Measurements from ENCODE around the gene RIC1. TPM values are rescaled to one million over a fixed set of nuclear protein-coding genes. Genes with fewer than 3 reads are reported as not detected.

RIC1 gene
- total RNA-seq, 2 experiments from 2014 or later = 24.7 to 26.3 TPM

DNA sequence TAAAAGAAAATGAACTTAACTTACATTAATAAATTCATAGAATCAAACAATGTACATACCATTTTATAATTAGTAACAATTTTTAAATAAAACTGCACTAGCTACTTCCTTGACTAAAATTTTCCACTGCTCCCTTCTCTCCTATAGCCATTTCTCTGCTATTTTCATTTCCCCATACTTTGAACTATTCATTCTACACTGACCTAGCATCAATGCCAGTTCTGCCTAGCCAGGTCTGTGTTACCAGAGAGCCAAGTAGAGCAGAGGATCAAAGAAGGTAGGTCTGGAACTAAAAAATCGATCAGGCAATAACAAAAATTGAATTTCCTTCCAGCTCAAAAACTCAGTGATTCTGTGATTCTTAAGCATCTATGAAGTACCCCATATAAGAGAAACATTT, 119.5 kb downstream of the RIC1 start:
- DNase-seq = no peak
- ATAC-seq (ENCODE audit: poor library complexity) = no peak
- H3K9me3 ChIP-seq (ENCODE audit: control insufficient read depth in 1 of 2, insufficient read depth in 1 of 2, low read length in 2 of 2) = no peaks in the 10 kb centered on the region
- intact Hi-C loops (cut with DNase I, micrococcal nuclease) = no loop called here
- Mint-ChIP-seq H3K36me3 (ENCODE audit: low read depth) (peaks cover 82% of the 10 kb centered on the region), H3K4me3 (no peak overlapping the region), H3K9me3 (no peaks in the 10 kb centered on the region), H3K27ac (no peak overlapping the region), H3K27me3 (no peaks in the 10 kb centered on the region), H3K4me1 (ENCODE audit: low read depth) (peaks cover 6% of the 10 kb centered on the region)
- ChIA-PET POLR2A (no interaction called here), CTCF (no interaction called here)
- peaks cover 40% of the 10 kb centered on the region for H3K36me3 ChIP-seq (ENCODE audit: insufficient read depth, low read length)
- no peaks in the 10 kb centered on the region for H3K27me3 ChIP-seq (ENCODE audit: control insufficient read depth in 1 of 2, insufficient read depth in 2 of 2, low read length in 2 of 2)
- H3K4me1 ChIP-seq (ENCODE audit: insufficient read depth, low read length) = no peaks in the 10 kb centered on the region
- H3K27ac ChIP-seq (ENCODE audit: low read depth in 1 of 2, low read length in 2 of 2) = no peak overlapping the region
- TF ChIP-seq, protein P1, sequence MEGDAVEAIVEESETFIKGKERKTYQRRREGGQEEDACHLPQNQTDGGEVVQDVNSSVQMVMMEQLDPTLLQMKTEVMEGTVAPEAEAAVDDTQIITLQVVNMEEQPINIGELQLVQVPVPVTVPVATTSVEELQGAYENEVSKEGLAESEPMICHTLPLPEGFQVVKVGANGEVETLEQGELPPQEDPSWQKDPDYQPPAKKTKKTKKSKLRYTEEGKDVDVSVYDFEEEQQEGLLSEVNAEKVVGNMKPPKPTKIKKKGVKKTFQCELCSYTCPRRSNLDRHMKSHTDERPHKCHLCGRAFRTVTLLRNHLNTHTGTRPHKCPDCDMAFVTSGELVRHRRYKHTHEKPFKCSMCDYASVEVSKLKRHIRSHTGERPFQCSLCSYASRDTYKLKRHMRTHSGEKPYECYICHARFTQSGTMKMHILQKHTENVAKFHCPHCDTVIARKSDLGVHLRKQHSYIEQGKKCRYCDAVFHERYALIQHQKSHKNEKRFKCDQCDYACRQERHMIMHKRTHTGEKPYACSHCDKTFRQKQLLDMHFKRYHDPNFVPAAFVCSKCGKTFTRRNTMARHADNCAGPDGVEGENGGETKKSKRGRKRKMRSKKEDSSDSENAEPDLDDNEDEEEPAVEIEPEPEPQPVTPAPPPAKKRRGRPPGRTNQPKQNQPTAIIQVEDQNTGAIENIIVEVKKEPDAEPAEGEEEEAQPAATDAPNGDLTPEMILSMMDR (IDR thresholded peaks at IDR 0.05) = no peak
- no peak overlapping the region for H3K4me3 ChIP-seq (ENCODE audit: low read length)

DNA sequence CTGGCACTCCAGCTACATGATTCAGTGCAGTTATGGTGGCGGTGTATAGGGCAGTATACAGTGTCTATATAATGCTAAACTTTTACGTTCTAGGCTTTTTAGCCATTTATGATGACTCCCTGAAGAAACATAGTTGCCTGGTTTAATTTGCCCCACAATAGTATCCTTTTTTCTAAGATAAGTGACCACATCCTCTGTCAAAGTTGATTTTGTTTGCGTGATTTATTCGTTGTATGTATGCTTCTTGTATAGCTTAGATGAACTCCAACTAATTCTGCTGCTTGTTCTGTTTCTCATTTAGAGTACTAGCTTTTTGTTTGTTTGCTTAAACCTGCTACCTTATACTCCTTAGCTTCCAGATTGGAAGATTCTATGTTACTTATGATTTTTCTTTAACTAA, 120.4 kb downstream of the RIC1 start:
- Histone ChIP-seq H3K4me3 (ENCODE audit: low read length) (no peak overlapping the region), H3K27ac (ENCODE audit: low read depth in 1 of 2, low read length in 2 of 2) (no peak overlapping the region), H3K4me1 (ENCODE audit: insufficient read depth, low read length) (no peaks in the 10 kb centered on the region), H3K9me3 (ENCODE audit: control insufficient read depth in 1 of 2, insufficient read depth in 1 of 2, low read length in 2 of 2) (no peaks in the 10 kb centered on the region), H3K36me3 (ENCODE audit: insufficient read depth, low read length) (peaks cover 38% of the 10 kb centered on the region), H3K27me3 (ENCODE audit: control insufficient read depth in 1 of 2, insufficient read depth in 2 of 2, low read length in 2 of 2) (no peaks in the 10 kb centered on the region)
- Mint-ChIP-seq H3K27ac (no peak overlapping the region), H3K36me3 (ENCODE audit: low read depth) (peaks cover 78% of the 10 kb centered on the region), H3K9me3 (no peaks in the 10 kb centered on the region), H3K4me1 (ENCODE audit: low read depth) (peaks cover 6% of the 10 kb centered on the region), H3K27me3 (no peaks in the 10 kb centered on the region), H3K4me3 (no peak overlapping the region)
- ChIA-PET POLR2A (no interaction called here), CTCF (no interaction called here)
- intact Hi-C loops (cut with DNase I, micrococcal nuclease) = no loop called here
- DNase-seq = no peak
- TF ChIP-seq, protein P1 (IDR thresholded peaks at IDR 0.05) = no peak
- no peak for ATAC-seq (ENCODE audit: poor library complexity)

DNA sequence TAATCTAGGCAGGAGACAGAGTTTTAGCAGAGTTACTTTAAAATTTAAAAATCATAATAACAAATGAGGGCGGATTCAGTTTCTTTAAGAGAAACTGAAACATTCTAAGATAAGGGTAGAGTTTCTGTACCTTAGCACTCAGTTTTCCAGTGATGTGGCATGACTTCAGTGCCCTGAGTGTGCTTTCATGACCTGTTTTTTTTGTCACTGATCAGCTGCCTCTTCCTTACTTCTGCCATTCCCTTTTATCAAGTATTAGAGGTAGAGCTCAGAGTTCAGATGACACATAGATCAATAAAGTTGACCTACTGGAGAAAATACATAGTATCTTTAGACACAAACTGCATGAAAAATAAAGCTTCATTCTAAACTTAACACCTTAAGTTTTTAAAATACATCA, 121.7 kb downstream of the RIC1 start:
- no peaks in the 10 kb centered on the region for H3K27me3 ChIP-seq (ENCODE audit: control insufficient read depth in 1 of 2, insufficient read depth in 2 of 2, low read length in 2 of 2)
- no peaks in the 10 kb centered on the region for H3K9me3 ChIP-seq (ENCODE audit: control insufficient read depth in 1 of 2, insufficient read depth in 1 of 2, low read length in 2 of 2)
- Mint-ChIP-seq H3K4me1 (ENCODE audit: low read depth) (peaks cover 6% of the 10 kb centered on the region), H3K9me3 (no peaks in the 10 kb centered on the region), H3K27ac (no peak overlapping the region), H3K4me3 (no peak overlapping the region), H3K36me3 (ENCODE audit: low read depth) (peaks cover 72% of the 10 kb centered on the region), H3K27me3 (no peaks in the 10 kb centered on the region)
- no peak overlapping the region for H3K4me3 ChIP-seq (ENCODE audit: low read length)
- DNase-seq = no peak
- CTCF ChIA-PET = no interaction called here
- POLR2A ChIA-PET = no interaction called here
- intact Hi-C loops (cut with DNase I, micrococcal nuclease) = no loop called here
- H3K4me1 ChIP-seq (ENCODE audit: insufficient read depth, low read length) = no peaks in the 10 kb centered on the region
- TF ChIP-seq, protein P1 (IDR thresholded peaks at IDR 0.05) = no peak
- H3K36me3 ChIP-seq (ENCODE audit: insufficient read depth, low read length) = peaks cover 30% of the 10 kb centered on the region
- no peak for ATAC-seq (ENCODE audit: poor library complexity)
- no peak overlapping the region for H3K27ac ChIP-seq (ENCODE audit: low read depth in 1 of 2, low read length in 2 of 2)
